Neural cell (in vitro differentiated cells): ENCODE data around the gene VAV2.

Experiments used
- EP300 ChIP-seq: fragments of 450-650 bp; conservative IDR thresholded peaks from 2 replicates; pipeline ENCODE4 v1.6.1; 2014; ENCODE audit warnings: antibody characterized with exemption, mild to moderate bottlenecking, moderate library complexity; ENCODE audit not compliant: poor library complexity, severe bottlenecking
- EZH2 ChIP-seq: fragments of 200-600, 300-800 bp; shearing (Covaris generic), sonication (generic); IDR thresholded peaks from 2 replicates; pipeline ENCODE4 v1.6.1; 2014; ENCODE audit warnings: antibody characterized with exemption, low read length, borderline replicate concordance, mild to moderate bottlenecking; ENCODE audit not compliant: insufficient read depth, poor library complexity, severe bottlenecking
- MXI1 ChIP-seq: fragments of 450-650 bp; conservative IDR thresholded peaks from 2 replicates; pipeline ENCODE4 v1.6.1; 2014; ENCODE audit warnings: antibody characterized with exemption, mild to moderate bottlenecking; ENCODE audit not compliant: poor library complexity, severe bottlenecking
- POLR2AphosphoS5 ChIP-seq: IDR thresholded peaks from 2 replicates; pipeline ENCODE4 v1.6.1; 2012
- REST ChIP-seq: IDR thresholded peaks from 2 replicates; pipeline ENCODE4 v1.6.1; 2012; ENCODE audit warnings: borderline replicate concordance
- SMC3 ChIP-seq: fragments of 450-650 bp; conservative IDR thresholded peaks from 2 replicates; pipeline ENCODE4 v1.6.1; 2014; ENCODE audit warnings: antibody characterized with exemption, mild to moderate bottlenecking, moderate library complexity; ENCODE audit not compliant: poor library complexity
- TF ChIP-seq, protein P1 (sequence below): fragments of 450-650 bp; IDR thresholded peaks from 2 replicates; pipeline ENCODE4 v1.5.1; 2014; ENCODE audit warnings: antibody characterized with exemption, mild to moderate bottlenecking, moderate library complexity; ENCODE audit not compliant: poor library complexity, severe bottlenecking

GRCh38 chr9:133842174-133842573, 149.9 kb downstream of the VAV2 start:
- TF ChIP-seq MXI1 (no peak), POLR2AphosphoS5 (no peak), REST (no peak), EP300 (no peak), SMC3 (no peak), EZH2 (no peak)
- TF ChIP-seq, protein P1, sequence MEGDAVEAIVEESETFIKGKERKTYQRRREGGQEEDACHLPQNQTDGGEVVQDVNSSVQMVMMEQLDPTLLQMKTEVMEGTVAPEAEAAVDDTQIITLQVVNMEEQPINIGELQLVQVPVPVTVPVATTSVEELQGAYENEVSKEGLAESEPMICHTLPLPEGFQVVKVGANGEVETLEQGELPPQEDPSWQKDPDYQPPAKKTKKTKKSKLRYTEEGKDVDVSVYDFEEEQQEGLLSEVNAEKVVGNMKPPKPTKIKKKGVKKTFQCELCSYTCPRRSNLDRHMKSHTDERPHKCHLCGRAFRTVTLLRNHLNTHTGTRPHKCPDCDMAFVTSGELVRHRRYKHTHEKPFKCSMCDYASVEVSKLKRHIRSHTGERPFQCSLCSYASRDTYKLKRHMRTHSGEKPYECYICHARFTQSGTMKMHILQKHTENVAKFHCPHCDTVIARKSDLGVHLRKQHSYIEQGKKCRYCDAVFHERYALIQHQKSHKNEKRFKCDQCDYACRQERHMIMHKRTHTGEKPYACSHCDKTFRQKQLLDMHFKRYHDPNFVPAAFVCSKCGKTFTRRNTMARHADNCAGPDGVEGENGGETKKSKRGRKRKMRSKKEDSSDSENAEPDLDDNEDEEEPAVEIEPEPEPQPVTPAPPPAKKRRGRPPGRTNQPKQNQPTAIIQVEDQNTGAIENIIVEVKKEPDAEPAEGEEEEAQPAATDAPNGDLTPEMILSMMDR, result no peak
